ENCODE data around the gene TROAP. TPM values are rescaled to one million over a fixed set of nuclear protein-coding genes. Genes with fewer than 3 reads are reported as not detected.

TROAP gene
- total and polyA plus RNA-seq, 9 of the 15 experiments (the other 6 are each of a cell fraction or from before 2014, with no cell fraction given), result 46.4 to 171 (median 59.8) TPM

DNA sequence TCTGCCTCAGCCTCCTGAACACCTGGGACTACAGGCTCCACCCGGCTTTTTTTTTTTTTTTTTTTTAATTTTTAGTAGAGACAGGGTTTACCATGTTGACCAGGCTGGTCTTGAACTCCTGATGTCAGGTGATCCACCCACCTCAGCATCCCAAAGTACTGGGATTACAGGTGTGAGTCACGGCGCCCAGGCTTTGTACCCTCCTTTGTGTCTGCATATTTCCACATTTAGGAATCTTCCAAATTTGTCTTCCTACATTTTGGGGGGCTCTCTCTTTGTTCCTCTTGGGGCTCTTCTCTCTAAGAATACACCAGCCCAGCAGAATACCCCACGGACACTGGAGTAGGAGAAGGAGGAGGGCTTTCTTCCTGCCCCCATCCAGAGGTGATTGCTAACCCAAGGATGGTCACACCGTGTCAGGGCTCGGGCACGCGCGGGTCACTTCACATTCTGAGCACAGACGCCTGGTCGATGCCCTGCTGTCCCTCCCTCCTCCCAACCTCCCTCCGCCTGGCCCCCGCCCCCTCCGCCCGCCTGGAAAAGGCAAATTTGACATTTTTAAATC, 21.5 kb downstream of the TROAP start:
- no peaks in the 10 kb centered on the region for H3K9me3 ChIP-seq (replicated peaks; ENCODE audit: control insufficient read depth, insufficient read depth, low read depth, low read length)
- intact Hi-C loops (cut with micrococcal nuclease), result loop anchor here (10.0 kb wide), 2 partner anchors 280 to 370 kb away; partner anchors contain the start of genes KMT2D, RHEBL1, WNT1 and WNT10B
- H3K9ac ChIP-seq (ENCODE audit: insufficient read depth in 1 of 2, low read depth in 2 of 2, low read length in 2 of 2), result no peak overlapping the region
- TF ChIP-seq TRIM28 (IDR thresholded peaks at IDR 0.05), result no peak
- no peak for TF ChIP-seq FUS (optimal IDR thresholded peaks at IDR 0.05; ENCODE audit: low read depth, low read length)
- no peak for TF ChIP-seq SMAD3 (CRISPR knock-in tag; conservative IDR thresholded peaks at IDR 0.05)
- no peak for TF ChIP-seq BCOR (IDR thresholded peaks at IDR 0.05)
- TF ChIP-seq RB1 (IDR thresholded peaks at IDR 0.05; ENCODE audit: low read depth), result no peak
- no peak for TF ChIP-seq U2AF2 (optimal IDR thresholded peaks at IDR 0.05; ENCODE audit: low read depth, low read length)
- TF ChIP-seq SAFB (IDR thresholded peaks at IDR 0.05; ENCODE audit: borderline replicate concordance, low read depth, low read length), result no peak
- TF ChIP-seq HDGF (IDR thresholded peaks at IDR 0.05), result no peak
- no peak for TF ChIP-seq KAT7 (CRISPR knock-in tag; IDR thresholded peaks at IDR 0.05; ENCODE audit: borderline replicate concordance)
- no peak for TF ChIP-seq DMBX1 (CRISPR knock-in tag; IDR thresholded peaks at IDR 0.05; ENCODE audit: borderline replicate concordance)
- TF ChIP-seq, protein P1, sequence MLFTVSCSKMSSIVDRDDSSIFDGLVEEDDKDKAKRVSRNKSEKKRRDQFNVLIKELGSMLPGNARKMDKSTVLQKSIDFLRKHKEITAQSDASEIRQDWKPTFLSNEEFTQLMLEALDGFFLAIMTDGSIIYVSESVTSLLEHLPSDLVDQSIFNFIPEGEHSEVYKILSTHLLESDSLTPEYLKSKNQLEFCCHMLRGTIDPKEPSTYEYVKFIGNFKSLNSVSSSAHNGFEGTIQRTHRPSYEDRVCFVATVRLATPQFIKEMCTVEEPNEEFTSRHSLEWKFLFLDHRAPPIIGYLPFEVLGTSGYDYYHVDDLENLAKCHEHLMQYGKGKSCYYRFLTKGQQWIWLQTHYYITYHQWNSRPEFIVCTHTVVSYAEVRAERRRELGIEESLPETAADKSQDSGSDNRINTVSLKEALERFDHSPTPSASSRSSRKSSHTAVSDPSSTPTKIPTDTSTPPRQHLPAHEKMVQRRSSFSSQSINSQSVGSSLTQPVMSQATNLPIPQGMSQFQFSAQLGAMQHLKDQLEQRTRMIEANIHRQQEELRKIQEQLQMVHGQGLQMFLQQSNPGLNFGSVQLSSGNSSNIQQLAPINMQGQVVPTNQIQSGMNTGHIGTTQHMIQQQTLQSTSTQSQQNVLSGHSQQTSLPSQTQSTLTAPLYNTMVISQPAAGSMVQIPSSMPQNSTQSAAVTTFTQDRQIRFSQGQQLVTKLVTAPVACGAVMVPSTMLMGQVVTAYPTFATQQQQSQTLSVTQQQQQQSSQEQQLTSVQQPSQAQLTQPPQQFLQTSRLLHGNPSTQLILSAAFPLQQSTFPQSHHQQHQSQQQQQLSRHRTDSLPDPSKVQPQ (CRISPR knock-in tag; IDR thresholded peaks at IDR 0.05; ENCODE audit: borderline replicate concordance), result no peak
- ChIA-PET POLR2A (no interaction called here), CTCF (ENCODE audit: low intra/inter-chr PET ratio) (no interaction called here)
- no peak overlapping the region for H3K4me3 ChIP-seq
- H3K4me1 ChIP-seq (replicated peaks in 1 of 2; ENCODE audit: control insufficient read depth in 2 of 2, insufficient read depth in 2 of 2, low read length in 2 of 2), result peaks cover 23 to 55% of the 10 kb centered on the region in 2 experiments
- no peaks in the 10 kb centered on the region for H3K79me2 ChIP-seq (ENCODE audit: control insufficient read depth, insufficient read depth, low read length)
- H3K27me3 ChIP-seq (ENCODE audit: control insufficient read depth in 2 of 2, insufficient read depth in 2 of 2, low read length in 2 of 2), result peaks cover 27 to 37% of the 10 kb centered on the region in 2 experiments; a peak in 4 of 5 replicates
- no peak overlapping the region for H2AFZ ChIP-seq (ENCODE audit: low read depth, low read length)
- H4K20me1 ChIP-seq (replicated peaks; ENCODE audit: control insufficient read depth, insufficient read depth, low read length), result peaks cover 5% of the 10 kb centered on the region; the same call in 1 of the 2 replicates
- ATAC-seq (no peak), FAIRE-seq (no peak), DNase-seq (ENCODE audit: extremely low read depth in 1 of 4, low spot score in 3 of 4) (no peak)
- in situ Hi-C loops (cut with MboI), result no loop called here
- BruUV-seq (replicated peaks), result no TSS peak
- WGBS (ENCODE audit: insufficient coverage, low coverage, missing lambda C conversion rate), result 37% methylated on average over 7 of the region's 15 CpGs
- H3K4me2 ChIP-seq (ENCODE audit: insufficient read depth, low read length), result no peak overlapping the region
- H3K9me1 ChIP-seq (ENCODE audit: control insufficient read depth, insufficient read depth, low read length), result no peaks in the 10 kb centered on the region
- no peaks in the 10 kb centered on the region for H3K36me3 ChIP-seq (ENCODE audit: control insufficient read depth, insufficient read depth, low read length)
- no peak overlapping the region for H3K27ac ChIP-seq (ENCODE audit: extremely low read depth, low read depth, low read length)

All from K562 (cell line).